WTC11 (cell line): ENCODE data around the gene TMEM150B. TPM values are rescaled to one million over a fixed set of nuclear protein-coding genes. Genes with fewer than 3 reads are reported as not detected.

Source experiments
- ATAC-seq: fragments of 200-7000 bp; cut with Tn5 transposase; 2 replicates; pipeline ENCODE4 v1.10.0; 2021; ENCODE audit warnings: mild to moderate bottlenecking, moderate library complexity
- CTCF ChIA-PET: fragments of 300-600 bp; sonication (Branson Sonifier 250); formaldehyde crosslinking; loops from one replicate; lab custom pipeline; 2021; ENCODE audit warnings: antibody characterized with exemption; lab: Charles Lee
- POLR2A ChIA-PET: fragments of 350-600 bp; sonication (Branson Sonifier 250); formaldehyde crosslinking; loops from one replicate; lab custom pipeline; 2021; ENCODE audit warnings: antibody characterized with exemption; lab: Charles Lee
- DNase-seq: peaks from one replicate; pipeline ENCODE4 v3.0.0; 2021; ENCODE audit warnings: low spot score
- H3K27ac Mint-ChIP-seq: 2 replicates; pipeline ENCODE4 v1.8.0; 2021; ENCODE audit warnings: mixed read lengths
- H3K27me3 Mint-ChIP-seq: 2 replicates; pipeline ENCODE4 v1.8.0; 2021; ENCODE audit warnings: low read depth, mild to moderate bottlenecking, moderate library complexity, mixed read lengths
- H3K36me3 Mint-ChIP-seq: 2 replicates; pipeline ENCODE4 v1.8.0; 2021; ENCODE audit warnings: mixed read lengths
- H3K4me1 Mint-ChIP-seq: 2 replicates; pipeline ENCODE4 v1.8.0; 2022; ENCODE audit warnings: mixed read lengths
- H3K4me3 Mint-ChIP-seq: 2 replicates; pipeline ENCODE4 v1.8.0; 2021; ENCODE audit warnings: mild to moderate bottlenecking, moderate library complexity, mixed read lengths
- H3K9me3 Mint-ChIP-seq: 2 replicates; pipeline ENCODE4 v1.8.0; 2021; ENCODE audit warnings: mixed read lengths
- AFF4 ChIP-seq: sonication (generic); formaldehyde crosslinking; IDR thresholded peaks from 2 replicates; pipeline ENCODE4 v1.8.1; 2023; ENCODE audit warnings: mild to moderate bottlenecking, missing genetic modification reagents, borderline replicate concordance
- CREM ChIP-seq: sonication (generic); formaldehyde crosslinking; IDR thresholded peaks from 2 replicates; pipeline ENCODE4 v1.8.1; 2022; ENCODE audit warnings: mild to moderate bottlenecking, missing genetic modification reagents, moderate library complexity
- CTCF ChIP-seq: fragments of 200-600 bp; IDR thresholded peaks from 2 replicates; pipeline ENCODE4 v1.8.0; 2022; ENCODE audit warnings: antibody characterized with exemption
- E2F4 ChIP-seq: sonication (generic); formaldehyde crosslinking; IDR thresholded peaks from 2 replicates; pipeline ENCODE4 v1.8.1; 2022; ENCODE audit warnings: low read depth, mild to moderate bottlenecking, moderate library complexity, missing genetic modification reagents, borderline replicate concordance
- FOXP1 ChIP-seq: sonication (generic); formaldehyde crosslinking; IDR thresholded peaks from 2 replicates; pipeline ENCODE4 v1.8.0; 2022; ENCODE audit warnings: missing genetic modification reagents, mild to moderate bottlenecking, moderate library complexity, borderline replicate concordance
- GRHL2 ChIP-seq: fragments of 250-450 bp; sonication (Bioruptor Pico); IDR thresholded peaks from 2 replicates; pipeline ENCODE4 v1.8.0; 2022; ENCODE audit warnings: mild to moderate bottlenecking, moderate library complexity; ENCODE audit not compliant: insufficient replicate concordance, severe bottlenecking
- HMGA2 ChIP-seq: fragments of 250-450 bp; sonication (Bioruptor Pico); IDR thresholded peaks from 2 replicates; pipeline ENCODE4 v1.4.0; 2021; ENCODE audit warnings: mild to moderate bottlenecking, moderate library complexity
- IRF1 ChIP-seq: sonication (generic); formaldehyde crosslinking; IDR thresholded peaks from 2 replicates; pipeline ENCODE4 v1.8.0; 2023; ENCODE audit warnings: missing genetic modification reagents
- MAX ChIP-seq: sonication (generic); formaldehyde crosslinking; IDR thresholded peaks from 2 replicates; pipeline ENCODE4 v1.8.0; 2022; ENCODE audit warnings: mild to moderate bottlenecking, missing genetic modification reagents
- MLX ChIP-seq: sonication (generic); formaldehyde crosslinking; IDR thresholded peaks from 2 replicates; pipeline ENCODE4 v1.8.1; 2023; ENCODE audit warnings: mild to moderate bottlenecking, missing genetic modification reagents, moderate library complexity
- MXD4 ChIP-seq: fragments of 250-450 bp; sonication (Bioruptor Pico); IDR thresholded peaks from 2 replicates; pipeline ENCODE4 v1.8.0; 2021; ENCODE audit warnings: mild to moderate bottlenecking, moderate library complexity, borderline replicate concordance
- NFYB ChIP-seq: sonication (generic); formaldehyde crosslinking; conservative IDR thresholded peaks from 2 replicates; pipeline ENCODE4 v1.8.0; 2022; ENCODE audit warnings: low read depth, missing genetic modification reagents
- PREB ChIP-seq: sonication (generic); formaldehyde crosslinking; IDR thresholded peaks from 2 replicates; pipeline ENCODE4 v1.8.1; 2022; ENCODE audit warnings: mild to moderate bottlenecking, missing genetic modification reagents, moderate library complexity, borderline replicate concordance
- STAT6 ChIP-seq: sonication (generic); formaldehyde crosslinking; conservative IDR thresholded peaks from 2 replicates; pipeline ENCODE4 v1.8.1; 2023; ENCODE audit warnings: mild to moderate bottlenecking, low read depth, missing genetic modification reagents, moderate library complexity
- TEAD4 ChIP-seq: sonication (generic); formaldehyde crosslinking; IDR thresholded peaks from 2 replicates; pipeline ENCODE4 v1.8.0; 2022; ENCODE audit warnings: mild to moderate bottlenecking, missing genetic modification reagents
- ZNF263 ChIP-seq: sonication (generic); formaldehyde crosslinking; IDR thresholded peaks from 2 replicates; pipeline ENCODE4 v1.8.1; 2022; ENCODE audit warnings: low read depth, mild to moderate bottlenecking, moderate library complexity, missing genetic modification reagents
- ZNF512 ChIP-seq: sonication (generic); formaldehyde crosslinking; IDR thresholded peaks from 2 replicates; pipeline ENCODE4 v1.8.1; 2022; ENCODE audit warnings: missing genetic modification reagents, borderline replicate concordance
- total RNA-seq: library from RNA; stranded (reverse); gene quantifications from 3 replicates; pipeline ENCODE4 v1.2.3, GENCODE V29; 2021

TMEM150B gene
- total RNA-seq, 1 experiment from 2014 or later, result 0.44 TPM

- POLR2A ChIA-PET, result interaction anchor here (0.6 kb wide), 1 partner anchor 143 kb away, joined by 3 read pairs; no protein-coding TSS in a partner anchor
- Mint-ChIP-seq H3K27me3 (no peaks in the 10 kb centered on the region), H3K36me3 (peaks cover 29% of the 10 kb centered on the region), H3K4me1 (peaks cover 19% of the 10 kb centered on the region)
- CTCF ChIA-PET, result interaction anchor here (0.7 kb wide), 1 partner anchor 416 kb away, joined by 3 read pairs; no protein-coding TSS in a partner anchor
- TF ChIP-seq FOXP1 (no peak), MLX (CRISPR knock-in tag) (no peak), TEAD4 (CRISPR knock-in tag) (no peak), MAX (CRISPR knock-in tag) (no peak), MXD4 (CRISPR knock-in tag) (no peak), CREM (CRISPR knock-in tag) (no peak), HMGA2 (CRISPR knock-in tag) (no peak), AFF4 (CRISPR knock-in tag) (no peak)
- TF ChIP-seq, all 79 proteins: peak for 0
- ATAC-seq (no peak), DNase-seq (no peak)
- Mint-ChIP-seq H3K9me3 (no peaks in the 10 kb centered on the region), H3K4me3 (no peak overlapping the region), H3K27ac (no peak overlapping the region)
These were observed 27.9 kb downstream of the TMEM150B start for GRCh38 chr19:55297267-55297666.

- Mint-ChIP-seq H3K4me3 (no peak overlapping the region), H3K9me3 (no peaks in the 10 kb centered on the region), H3K27me3 (no peaks in the 10 kb centered on the region), H3K36me3 (peaks cover 34% of the 10 kb centered on the region), H3K4me1 (peaks cover 5% of the 10 kb centered on the region), H3K27ac (no peak overlapping the region)
- CTCF ChIA-PET, result no interaction called here
- DNase-seq (no peak), ATAC-seq (no peak)
- POLR2A ChIA-PET, result no interaction called here
- TF ChIP-seq ZNF263 (no peak), NFYB (no peak), E2F4 (CRISPR knock-in tag) (no peak), PREB (CRISPR knock-in tag) (no peak), IRF1 (CRISPR knock-in tag) (no peak), STAT6 (no peak), GRHL2 (no peak), MLX (CRISPR knock-in tag) (no peak), ZNF512 (CRISPR knock-in tag) (no peak), CTCF (no peak)
These were observed 35.9 kb downstream of the TMEM150B start for GRCh38 chr19:55289117-55289796.
